Measurements from ENCODE around the gene JAKMIP1. TPM values are rescaled to one million over a fixed set of nuclear protein-coding genes. Genes with fewer than 3 reads are reported as not detected.

Gene JAKMIP1
- total RNA-seq, 1 donor from 2014 or later = 0.29 TPM

- no peak for DNase-seq (ENCODE audit: low spot score)
Observed at GRCh38 chr4:6201580-6202091, 1.3 kb upstream of the JAKMIP1 start.

GRCh38 chr4:6200922-6201362, 593 bp upstream of the JAKMIP1 start:
- no peak for DNase-seq (ENCODE audit: low spot score)

DNA sequence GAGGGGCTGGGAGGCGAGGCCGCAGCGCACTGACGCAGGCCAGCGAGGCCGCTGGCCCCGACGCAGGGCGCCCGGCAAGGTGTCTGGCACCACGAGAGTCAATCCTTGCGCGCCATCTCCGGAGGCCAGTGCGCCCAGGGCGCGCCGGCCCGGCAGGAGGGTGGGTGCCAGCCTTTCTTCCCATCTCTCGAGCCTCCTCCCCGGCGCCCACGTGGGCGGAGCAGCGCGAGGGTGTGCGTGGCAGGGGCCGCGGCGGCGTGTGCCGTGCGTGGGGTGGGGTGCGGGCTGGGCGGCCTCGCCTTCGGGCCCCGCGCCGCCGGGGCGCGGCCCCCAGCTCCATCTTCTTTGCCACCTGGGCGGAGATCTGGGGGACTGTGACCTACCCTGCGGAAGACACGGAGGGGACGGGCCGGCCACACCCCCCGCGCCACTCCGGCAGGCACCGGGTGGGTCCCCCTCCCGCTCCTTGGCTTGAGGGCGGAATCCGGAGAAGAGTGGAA, 877 bp downstream of the JAKMIP1 start:
- DNase-seq (ENCODE audit: low spot score) = no peak

DNA sequence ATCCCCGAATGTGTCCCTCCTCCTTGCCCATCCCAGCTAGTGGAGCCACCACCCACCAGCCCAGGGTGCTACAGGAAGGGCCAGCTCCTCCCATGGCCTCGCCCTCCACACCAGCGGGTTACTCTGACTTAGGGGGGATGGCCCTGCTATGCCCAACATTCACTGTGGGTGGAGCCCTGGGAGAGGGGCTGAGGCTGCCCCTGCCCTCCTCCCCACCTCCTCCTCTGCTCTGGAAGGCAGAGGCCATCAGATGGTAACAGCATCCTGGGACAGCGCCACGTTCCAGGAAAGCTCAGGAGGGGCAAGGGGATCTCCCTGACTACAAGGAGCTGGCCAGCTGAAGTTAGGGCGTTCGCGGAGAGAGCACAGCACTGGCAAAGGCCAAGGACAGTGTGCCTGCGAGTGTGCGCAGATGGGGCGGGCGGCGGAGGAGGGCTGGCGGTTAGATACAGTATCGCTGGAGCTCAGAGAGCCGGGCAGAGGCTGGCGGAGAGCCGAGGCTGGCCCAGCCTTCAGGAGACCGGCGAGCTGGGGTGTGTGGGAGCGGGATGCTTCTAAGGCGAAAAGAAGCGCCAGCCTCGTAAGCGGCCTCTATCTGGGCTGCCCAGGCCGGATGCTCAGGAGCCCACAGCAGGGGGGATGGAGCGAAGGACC, 1.5 kb downstream of the JAKMIP1 start:
- no peak for DNase-seq (ENCODE audit: low spot score)

DNA sequence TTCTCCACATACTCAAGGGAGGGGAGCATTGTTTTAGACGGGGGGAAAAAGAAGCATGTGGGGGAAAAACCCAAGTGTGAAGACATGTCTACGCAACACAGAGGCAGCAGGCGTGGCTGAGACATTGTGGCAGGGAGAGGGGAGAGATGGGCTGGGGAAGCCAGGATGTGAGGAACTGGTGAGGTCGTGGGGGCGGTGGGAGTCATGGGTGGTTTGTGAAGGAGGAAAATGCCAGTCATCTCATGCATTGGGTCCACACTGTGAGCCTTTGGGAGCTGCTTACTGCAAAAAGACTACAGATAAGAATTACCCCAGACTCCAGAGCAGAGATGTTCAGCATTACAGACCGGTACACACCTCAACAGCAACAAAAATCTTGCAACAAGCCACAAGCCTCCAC, 2.1 kb downstream of the JAKMIP1 start:
- no peak for DNase-seq (ENCODE audit: low spot score)

DNA sequence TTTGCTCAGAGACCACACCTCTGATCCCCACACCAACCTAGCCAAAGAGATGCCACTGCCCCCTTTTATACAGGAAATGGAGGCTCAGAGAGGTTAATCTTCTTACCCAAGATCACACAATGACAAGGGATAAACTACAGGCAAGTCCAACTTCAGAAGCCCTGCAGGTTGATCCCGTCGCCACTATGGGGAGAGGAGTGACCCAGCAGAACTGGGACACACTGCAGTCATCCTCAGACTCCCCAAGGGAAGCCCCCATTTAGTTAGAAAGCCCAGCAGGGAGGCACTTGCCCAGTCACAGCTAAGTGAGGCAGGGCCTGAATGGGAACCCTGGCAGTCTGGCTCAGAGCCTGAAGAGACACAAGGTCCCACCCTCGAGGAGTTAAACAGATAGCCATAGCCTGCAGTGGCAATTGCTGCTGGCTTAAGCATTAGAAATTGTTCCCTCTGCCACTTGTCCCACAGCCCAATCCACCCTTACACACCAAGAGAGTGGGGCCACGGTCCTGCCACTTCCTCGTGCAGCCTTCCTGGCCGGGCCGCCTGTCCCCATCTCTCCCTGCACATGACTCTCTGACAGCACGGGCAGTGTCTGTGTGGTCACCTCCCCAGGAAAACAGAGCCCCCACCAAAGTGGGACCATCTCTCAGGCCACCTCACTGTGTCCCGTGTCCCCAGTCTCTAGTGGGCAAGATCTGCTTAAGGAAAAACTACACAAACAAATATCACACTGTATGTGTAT, 2.7 kb downstream of the JAKMIP1 start:
- DNase-seq (ENCODE audit: low spot score) = no peak

- DNase-seq (ENCODE audit: low spot score) = no peak
Observed at GRCh38 chr4:6196871-6197270, 3.5 kb downstream of the JAKMIP1 start.

DNA sequence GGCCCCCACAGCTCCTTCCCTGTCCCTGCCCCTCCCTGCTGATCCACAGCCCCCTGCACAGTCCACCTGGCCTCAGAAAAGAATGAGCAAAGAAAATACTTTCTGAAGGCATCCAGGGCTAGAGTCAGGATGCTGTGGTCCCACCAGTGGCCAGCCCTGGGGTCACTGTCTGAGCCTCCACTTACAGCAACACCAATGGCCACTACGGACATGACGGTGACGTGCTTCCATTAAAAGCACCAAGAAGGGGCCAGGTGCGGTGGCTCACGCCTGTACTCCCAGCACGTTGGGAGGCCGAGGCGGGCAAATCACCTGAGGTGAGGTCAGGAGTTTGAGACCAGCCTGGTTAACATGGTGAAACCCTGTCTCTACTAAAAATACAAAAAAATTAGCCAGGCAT, 4.0 kb downstream of the JAKMIP1 start:
- no peak for DNase-seq (ENCODE audit: low spot score)

DNA sequence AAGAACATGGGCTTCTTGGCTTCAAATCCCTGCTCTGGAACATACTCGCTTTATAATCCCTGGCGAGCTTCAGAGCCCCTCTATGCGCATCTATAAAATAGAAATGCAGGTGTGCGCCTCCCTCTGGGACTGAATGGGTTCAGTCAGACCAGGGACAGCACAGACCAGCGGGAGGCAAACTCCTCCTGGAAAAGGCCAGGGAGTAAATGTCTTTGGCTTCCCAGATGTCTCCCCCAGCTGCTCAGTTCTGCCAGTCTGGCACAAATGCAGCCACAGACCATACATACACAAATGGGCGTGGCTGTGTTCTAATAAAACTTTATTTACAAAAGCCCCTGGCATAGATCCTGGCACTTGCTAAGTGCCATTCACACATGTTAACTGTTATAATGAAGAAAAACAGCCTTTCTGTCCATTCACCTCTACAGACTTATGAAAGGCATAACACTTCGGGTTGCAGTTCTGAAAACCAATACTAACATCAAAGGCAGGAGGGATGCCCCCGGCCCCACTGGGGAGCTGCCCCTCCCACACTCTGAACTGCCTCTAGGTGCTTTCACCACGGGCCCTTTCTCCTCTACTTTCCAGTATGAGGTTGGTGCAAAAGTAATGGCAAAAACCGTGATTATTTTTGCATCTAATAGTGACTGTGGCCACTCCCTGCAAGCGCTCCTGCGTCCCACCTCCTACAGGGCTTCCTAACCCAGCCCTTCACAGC, 4.6 kb downstream of the JAKMIP1 start:
- no peak for DNase-seq (ENCODE audit: low spot score)

DNA sequence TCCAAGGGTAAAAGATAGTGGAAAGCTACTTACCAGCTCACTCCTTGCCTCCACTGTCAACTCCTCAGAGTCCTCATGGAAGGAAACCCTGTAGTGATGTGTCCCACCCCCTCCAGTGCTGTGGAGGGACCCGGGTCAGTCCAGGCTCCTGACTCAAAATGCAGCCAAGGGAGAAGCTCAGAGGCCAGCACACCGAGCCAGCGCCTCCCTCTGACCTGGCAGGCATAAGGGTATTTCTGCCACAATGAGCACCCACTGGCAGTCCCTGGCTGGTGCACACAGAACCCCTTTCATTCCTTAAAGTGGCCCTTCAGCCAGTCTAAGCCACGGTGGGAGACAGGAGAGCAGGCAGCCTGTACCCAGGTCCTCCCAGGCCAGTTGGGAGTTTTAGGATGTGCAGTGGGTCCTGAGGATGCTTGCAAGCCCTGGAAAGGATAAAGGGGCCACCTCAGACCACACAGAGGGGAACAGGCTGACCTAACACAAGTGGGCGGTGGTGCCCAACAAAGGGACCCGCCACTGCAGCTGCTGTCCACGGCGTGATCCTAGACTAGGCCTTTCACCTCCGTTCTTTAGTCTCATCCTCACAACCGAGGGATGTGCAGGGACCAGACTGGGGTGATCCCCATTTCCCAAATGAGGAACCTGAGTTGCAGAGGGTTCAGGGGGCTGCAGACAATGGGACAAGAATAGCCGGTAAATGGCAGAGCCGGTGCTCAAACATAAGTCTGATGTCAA, 5.7 kb downstream of the JAKMIP1 start:
- no peak for DNase-seq (ENCODE audit: low spot score)

DNA sequence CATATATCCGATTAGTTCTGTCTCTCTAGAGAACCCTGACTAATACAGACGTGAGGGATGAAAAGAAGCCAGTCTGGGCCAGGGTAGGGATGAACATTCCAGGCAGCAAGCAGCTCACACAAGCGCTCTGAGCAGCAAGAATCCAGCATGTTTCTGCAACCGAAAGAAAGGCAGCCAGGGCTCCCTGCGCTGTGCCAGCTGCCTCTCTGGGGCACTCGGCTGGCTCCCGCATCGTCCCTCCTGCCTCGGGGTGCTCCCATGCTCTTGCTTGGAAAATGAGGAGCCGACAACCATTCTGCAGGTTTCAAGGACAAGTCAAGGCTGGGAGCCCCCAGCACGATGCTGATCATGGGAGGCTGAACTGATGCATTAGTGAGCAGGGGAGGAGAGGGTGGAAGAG, 7.0 kb downstream of the JAKMIP1 start:
- no peak for DNase-seq (ENCODE audit: low spot score)

DNA sequence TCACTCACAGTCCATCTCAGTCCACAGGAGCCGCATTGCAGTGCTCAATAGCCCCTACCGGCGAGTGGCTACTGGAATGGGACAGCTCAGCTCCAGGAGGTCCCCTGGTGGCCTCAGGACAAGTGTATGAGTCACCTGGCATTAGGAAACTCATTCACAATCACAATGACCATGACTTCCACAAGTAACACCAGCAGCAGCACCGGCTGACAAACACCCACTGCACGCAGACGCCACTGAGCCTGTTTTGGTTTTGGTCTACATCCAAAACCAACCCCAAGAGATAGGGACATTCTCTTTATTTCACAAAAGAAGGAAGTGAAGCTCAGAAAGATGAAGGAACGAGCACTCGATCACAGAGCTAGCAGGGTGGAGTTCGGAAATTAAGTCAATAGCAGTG, 8.1 kb downstream of the JAKMIP1 start:
- DNase-seq (ENCODE audit: low spot score) = no peak

GRCh38 chr4:6191448-6192130, 8.8 kb downstream of the JAKMIP1 start:
- DNase-seq (ENCODE audit: low spot score) = no peak

- DNase-seq (ENCODE audit: low spot score) = no peak
Observed at GRCh38 chr4:6190486-6190885, 9.9 kb downstream of the JAKMIP1 start.

GRCh38 chr4:6189511-6189910, 10.8 kb downstream of the JAKMIP1 start:
- no peak for DNase-seq (ENCODE audit: low spot score)

GRCh38 chr4:6188687-6189305, 11.6 kb downstream of the JAKMIP1 start:
- no peak for DNase-seq (ENCODE audit: low spot score)

- no peak for DNase-seq (ENCODE audit: low spot score)
Observed at GRCh38 chr4:6184169-6184568, 16.2 kb downstream of the JAKMIP1 start.

DNA sequence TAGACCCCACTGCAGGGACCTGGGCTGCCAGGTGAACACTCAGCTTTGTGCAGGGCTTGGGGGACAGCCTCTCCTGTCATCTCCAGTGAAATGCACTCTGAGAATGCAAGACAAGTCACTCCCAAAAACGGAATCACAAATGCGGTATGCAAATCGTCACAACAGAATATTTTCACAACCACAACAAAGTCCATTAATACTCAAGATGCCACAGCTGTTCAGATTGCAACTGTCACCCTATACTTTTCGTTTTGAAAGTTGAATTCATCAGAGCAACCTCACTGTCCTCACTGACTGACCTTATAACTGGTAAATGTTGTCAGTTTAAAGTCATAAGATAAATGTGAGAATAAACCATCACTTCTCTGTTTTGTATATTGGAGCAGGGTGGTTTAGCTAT, 16.6 kb downstream of the JAKMIP1 start:
- DNase-seq (ENCODE audit: low spot score) = no peak

DNA sequence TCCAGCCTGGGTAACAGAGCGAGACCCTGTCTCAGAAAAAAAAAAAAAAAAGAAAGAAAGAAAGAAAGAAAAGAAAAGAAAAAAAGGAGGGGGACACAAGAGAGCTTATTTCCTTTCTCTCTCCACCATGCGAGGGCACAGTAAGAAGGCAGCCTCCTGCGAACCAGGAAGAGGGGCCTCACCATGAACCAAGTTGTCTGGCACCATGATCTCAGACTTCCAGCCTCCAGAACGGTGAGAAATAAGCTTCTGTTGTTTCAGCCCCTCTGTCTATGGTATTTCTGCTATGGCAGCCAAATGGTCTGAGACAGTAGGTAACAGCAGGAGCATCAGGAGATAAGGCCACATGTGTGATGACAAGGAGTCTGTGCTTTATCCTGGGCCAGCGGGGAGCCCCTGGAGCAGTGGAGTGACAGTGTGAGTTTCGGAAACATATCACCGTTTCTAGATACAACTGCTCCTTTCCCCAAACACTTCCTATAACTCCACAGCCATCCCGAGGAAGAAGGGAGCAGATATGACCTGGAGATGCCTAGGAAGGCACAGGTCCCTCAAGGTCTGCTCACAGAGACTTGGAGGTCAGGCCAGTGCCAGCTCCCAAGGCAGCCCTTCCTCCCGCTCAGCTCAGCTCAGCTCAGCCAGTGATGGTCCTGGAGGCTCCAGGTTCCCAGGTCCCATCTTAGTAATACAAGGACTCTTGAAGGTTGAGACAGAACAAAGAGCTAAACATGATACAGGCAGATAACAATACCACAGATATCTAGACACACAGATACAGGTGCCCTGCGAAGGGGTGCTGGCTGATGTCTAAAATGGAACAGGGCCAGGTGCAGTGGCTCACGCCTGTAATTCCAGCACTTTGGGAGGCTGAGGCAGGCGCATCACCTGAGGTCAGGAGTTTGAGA, 17.7 kb downstream of the JAKMIP1 start:
- DNase-seq (ENCODE audit: low spot score) = no peak

Data from ureter (tissue), 1 donor.